NCI-H2227 (cell line): ENCODE results near the gene RAD23A.
"Not testable (repeated sequence)": the region's sequence is repeated elsewhere in the genome, so short reads cannot be mapped to it uniquely, and the experiment has no call there.

Experiments used
- DNase-seq: peaks from one replicate; lab custom pipeline; 2025; ENCODE audit not compliant: unreplicated experiment; lab: John Stamatoyannopoulos, UW

Gene RAD23A

DNA sequence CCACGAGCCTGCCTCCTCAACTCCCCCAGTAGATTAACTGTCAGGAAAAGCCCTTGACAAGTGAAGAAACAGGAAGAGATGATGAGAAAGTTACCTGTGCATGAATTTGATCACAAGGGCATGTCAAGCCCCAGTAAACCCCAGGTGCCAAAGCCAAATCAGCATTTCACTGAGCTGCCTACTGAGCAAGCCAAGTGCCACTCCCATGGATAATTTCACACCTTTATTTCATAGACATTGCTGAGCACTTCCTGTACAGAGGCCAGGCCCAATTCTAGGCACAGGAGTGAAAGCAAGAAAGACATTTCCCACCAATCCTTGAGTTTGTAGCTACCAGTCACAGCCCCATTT, 8.9 kb downstream of the RAD23A start:
- DNase-seq, result no peak

DNA sequence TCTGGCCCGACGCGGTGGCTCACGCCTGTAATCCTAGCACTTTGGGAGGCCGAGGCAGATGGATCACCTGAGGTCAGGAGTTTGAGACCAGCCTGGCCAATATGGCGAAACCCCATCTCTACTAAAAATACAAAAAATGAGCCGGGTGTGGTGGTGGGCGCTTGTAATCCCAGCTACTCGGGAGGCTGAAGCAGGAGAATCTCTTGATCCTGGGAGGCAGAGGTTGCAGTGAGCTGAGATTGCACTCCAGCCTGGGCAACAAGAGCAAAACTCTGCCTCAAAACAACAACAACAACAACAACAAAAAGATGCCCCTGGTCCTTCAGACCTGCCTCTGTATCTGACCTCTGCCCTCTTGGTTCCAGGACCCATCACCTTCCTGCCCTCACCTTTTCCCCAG, 9.9 kb downstream of the RAD23A start:
- not testable (repeated sequence) for DNase-seq

DNA sequence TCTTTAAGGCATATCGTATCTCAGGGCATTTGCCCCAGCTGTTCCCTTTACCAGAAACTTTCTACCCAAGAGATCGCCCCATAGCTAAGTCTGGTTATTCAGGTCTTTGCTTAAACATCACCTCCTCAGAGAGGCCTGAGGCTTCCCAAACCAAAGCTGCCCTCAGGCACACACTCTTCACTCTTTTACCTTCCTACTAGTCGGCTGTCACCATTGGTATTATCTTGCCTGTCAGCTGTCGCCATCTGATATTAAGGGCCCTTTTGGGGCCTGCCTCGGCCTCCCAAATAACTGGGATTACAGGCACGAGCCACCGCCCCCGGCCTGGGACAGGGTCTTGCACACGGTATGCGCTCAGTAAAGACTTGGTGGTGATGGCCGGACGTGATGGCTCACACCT, 10.3 kb downstream of the RAD23A start:
- no peak for DNase-seq

DNA sequence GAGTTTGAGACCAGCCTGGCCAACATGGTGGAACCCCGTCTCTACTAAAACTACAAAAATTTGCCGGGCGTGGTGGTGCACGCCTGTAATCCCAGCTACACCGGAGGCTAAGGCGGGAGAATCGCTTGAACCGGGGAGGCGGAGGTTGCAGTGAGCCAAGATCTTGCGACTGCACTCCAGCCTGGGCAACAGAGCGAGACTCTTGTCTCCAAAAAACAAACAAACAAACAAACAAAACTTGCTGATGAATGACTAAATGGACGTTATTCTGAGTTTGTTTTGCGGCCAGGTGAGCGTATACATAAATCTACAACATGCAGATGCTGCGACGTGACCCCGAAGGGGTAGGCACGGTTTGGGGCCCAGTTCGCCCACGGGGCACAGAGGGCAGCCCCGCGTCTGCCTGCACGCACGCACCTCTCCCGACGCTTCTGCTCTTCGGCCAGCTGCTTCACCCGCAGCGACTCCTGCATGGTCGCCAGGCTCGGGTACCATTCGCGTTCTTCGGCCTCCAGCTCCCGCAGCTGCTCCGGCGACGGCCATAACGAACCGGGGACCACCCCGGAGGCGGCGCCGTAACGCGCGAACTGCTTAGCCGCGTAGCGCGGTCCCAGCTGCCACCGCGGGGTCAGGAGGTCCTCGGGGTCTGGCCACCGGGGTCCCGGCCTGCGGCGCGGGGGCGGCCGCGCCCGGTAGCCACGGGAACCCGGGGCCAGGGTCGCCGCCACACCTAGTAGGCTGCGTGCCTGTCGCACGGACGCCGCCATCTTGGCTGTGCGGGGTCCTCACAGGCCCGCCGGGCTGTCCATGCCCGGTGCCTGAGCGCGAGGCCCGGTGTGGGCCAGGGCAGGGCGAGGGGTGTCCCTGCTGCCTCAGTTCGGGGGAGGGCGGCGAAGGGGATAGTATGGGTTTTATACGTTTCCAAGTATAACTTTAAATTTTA, 11.1 kb downstream of the RAD23A start, which contains the start of gene GADD45GIP1:
Gene GADD45GIP1 (minus strand): TSS at position 778 of the 943 bp plus-strand sequence. CDS start 11 bp downstream, at position 767.
- peak; percentile 83 for DNase-seq

DNA sequence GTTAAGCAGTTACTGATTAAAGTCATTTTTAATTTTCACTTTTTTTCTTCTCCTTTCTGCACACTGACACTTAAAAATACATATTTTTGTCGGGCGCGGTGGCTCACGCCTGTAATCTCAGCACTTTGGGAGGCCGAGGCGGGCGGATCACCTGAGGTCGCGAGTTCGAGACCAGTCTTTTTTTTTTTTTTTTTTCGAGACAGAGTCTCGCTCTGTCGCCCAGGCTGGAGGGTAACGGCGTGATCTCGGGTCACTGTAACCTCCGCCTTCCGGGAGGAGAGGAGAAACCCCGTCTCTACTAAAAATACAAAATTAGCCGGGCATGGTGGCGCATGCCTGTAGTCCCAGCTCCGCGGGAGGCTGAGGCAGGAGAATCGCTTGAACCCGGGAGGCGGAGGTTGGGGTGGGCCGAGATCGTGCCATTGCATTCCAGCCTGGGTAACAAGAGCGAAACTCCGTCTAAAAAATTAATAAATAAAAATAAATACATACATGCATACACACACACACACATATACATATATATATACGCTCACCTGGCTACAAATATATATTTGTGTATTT, 11.8 kb downstream of the RAD23A start:
- not testable (repeated sequence) for DNase-seq

DNA sequence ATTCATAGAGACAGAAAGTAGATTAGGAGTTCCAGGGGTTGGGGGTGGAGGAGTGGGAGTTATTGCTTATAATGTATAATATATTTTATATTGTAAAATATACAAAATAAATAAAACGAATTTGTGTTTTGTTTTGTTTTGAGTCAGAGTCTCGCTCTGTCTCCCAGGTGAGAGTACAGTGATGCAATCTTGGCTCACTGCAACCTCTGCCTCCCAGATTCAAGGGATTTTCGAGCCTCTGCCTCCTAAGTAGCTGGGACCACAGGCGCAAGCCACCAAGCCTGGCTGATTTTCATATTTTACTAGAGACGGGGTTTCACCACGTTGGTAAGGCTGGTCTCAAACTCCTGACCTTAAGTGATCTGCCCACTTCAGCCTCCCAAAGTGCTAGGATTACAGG, 13.8 kb downstream of the RAD23A start:
- DNase-seq, result no peak

DNA sequence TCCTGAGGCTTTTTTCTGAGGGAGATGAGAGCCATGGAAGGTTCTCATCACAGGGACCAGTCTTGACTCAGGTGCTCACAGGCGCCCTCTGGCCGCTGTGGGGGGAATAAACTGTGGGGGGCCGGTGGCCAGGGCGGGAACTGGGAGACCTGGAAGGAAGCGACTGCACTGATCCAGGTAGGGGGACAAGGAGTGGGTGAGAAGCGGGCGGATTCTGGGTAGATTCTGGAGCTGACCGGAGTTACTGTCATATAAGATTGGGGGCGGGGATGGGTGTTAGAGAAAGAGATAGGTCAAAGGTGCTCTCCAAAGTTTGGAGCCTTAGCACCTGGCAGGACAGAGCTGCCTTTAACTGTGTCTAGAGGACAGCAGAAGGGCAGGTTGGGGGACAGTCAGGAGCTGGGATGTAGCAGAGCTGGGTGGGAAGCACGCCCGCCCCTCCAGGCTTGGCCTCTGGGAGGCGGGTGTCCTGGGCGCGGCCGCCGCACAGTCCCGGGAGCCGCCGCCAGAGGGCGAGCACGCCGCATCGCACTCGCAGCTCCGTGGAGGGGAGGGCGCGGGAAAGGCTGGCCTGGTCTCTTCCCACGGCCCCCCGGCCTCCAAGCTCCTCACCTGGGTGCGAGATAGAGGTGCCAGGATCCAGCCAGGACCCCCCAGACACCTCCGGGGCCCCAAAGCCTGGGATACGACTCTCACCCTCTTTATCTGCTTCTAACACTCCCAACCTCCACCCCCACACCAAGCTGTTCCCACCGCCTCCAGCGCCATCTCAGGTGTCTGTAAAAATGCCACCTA, 19.6 kb downstream of the RAD23A start:
- peak; percentile 83 for DNase-seq

DNA sequence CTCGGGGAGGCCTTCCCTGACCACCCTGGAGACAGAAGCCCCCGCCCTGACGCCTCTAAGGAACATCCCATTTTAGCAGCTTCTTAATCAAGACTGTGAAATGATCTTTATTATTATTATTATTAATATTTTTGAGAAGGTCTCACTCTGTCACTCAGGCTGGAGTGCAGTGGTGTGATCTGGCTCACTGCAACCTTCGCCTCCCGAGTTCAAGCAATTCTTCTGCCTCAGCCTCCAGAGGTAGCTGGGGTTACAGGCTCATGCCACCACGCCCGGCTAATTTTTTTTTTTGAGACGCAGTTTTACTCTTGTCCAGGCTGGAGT, 20.1 kb downstream of the RAD23A start:
- DNase-seq, result no peak

DNA sequence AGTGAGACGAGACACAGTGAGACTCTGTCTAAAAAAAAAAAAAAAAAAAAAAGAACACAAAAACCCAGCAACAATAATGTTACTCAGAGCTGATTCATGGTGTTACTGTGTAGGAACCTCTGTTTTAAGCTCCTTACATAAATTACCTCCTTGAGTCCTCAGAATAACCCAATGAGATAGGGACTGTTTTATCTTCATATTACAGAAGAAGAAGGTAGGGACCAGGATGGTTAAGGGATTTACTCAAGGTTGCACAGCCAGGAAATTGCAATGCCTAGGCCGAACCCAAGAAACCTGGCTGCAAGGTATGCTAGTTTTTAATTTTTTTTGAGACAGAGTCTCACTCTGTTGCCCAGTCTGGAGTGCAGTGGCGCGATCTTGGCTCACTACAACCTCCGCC, 22.2 kb downstream of the RAD23A start:
- no peak for DNase-seq

DNA sequence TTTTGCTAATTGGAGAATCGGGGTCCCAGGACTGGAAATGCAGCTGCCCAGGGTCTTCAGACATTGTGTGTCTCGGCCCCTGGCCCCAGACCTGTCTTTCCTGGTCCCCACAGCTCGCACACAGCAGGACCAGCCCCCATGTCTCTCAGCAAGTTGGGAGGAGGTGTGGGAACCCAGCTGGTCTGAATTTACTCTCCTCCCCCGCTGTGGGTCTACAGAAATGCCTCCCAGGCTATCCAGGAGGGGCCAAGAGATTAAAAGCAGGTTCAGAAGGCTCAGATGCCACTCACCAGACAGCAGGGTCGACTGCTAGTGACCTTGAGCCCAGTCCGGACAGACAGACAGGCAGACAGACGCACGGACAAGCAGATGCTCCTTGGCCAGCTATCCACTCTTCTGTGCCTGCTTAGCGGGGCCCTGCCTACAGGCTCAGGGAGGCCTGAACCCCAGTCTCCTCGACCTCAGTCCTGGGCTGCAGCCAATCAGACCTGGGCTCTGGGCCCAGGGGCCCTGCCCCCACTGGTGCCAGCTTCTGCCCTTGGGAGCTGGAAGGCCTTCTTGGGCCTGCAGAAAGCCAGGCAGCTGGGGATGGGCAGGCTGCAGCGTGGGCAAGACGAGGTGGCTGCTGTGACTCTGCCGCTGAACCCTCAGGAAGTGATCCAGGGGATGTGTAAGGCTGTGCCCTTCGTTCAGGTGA, 23.8 kb downstream of the RAD23A start, which contains the start of gene DAND5:
Gene DAND5 (plus strand): TSS at position 285 of the 697 bp plus-strand sequence. CDS start 85 bp downstream, at position 370.
- no peak for DNase-seq

DNA sequence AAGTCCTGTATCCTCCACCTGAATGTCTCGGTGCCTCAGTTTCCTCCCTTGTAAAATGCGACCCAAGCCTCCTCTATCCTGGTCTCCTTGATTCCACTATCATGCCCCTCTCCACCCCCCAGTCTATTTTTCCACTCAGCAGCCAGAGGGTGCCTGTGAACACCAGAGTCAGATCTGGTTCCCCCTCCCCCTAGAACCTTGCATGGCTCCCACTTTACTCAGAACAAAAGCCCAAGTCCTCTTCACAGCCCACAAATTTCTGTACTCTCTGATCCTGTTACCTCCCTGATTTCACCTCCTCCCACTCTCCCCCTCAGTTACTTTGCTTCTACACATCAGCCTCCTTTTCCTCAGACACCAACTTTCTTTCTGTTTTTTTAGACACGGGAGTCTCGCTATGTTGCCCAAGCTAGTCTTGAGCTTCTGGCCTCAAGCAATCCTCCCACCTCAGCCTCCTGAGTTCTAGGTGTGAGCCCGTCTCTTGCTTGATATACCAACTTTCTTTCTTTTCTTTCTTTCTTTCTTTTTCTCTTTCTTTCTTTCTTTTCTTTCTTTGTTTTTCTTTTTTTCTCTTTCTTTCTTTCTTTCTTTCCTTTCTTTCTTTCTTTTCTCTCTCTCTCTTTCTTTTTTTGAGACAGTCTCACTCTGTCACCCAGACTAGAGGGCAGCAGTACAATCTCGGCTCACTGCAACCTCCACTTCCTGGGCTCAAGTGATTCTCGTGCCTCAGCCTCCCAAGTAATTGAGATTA, 24.6 kb downstream of the RAD23A start:
- DNase-seq, result no peak

DNA sequence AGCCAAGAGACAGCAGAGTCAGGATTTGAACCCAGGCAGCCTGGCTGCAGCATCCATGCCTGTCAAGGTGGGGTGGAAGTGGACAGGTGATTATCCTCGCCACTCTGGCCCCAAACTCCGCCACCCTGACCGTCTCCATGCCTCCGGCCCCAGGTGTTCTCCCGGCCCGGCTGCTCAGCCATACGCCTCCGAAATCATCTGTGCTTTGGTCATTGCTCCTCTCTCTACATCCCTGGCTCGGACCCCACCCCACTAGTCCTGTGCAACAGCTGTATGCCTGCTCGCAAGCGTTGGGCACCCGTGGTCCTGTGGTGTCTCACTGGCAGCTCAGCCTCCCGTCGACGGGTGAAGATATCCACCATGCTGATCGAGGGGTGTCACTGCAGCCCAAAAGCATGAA, 27.6 kb downstream of the RAD23A start:
- no peak for DNase-seq

DNA sequence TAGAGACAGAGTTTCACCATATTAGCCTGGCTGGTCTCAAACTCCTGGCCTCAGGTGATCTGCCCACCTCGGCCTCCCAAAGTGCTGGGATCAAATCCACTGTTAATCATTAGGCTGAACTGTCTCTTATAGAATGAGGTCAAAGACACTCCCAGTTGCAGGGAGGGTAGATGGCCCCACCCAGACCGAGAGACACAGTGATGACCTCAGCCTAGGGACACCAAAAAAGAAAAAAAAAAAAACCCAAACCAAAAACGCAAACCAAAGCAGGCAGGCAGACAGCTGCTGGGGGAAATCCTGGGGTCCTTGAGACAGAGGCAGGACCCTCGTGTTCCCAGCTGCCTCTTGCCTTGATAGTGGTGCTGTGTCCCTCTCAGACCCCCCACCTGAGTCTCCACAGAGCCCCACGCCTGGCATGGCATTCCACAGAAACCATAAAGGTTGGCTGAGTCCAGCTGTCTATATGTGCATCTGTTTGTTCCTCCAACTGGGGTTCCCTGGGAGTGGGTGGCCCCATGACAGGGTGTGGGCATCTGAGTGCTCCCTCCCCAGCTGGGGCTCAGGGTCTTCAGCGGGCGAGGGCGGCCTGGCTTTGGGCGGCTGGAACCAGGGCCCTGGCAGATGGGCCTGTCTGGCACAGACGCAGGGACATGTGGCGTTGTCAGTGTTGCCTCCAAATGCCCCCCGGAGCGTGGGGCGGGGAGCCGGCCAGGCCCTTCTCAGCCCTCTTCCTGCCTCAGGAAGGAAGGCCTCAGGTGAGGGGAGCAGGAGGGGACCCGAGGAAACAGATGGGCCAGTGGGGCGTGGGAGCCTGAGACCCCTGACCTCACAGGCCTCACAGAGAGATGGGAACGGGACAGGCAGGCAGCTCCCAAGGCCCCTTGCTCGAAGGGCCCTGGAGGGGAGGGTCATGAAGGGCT, 28.9 kb downstream of the RAD23A start:
- DNase-seq, result no peak

DNA sequence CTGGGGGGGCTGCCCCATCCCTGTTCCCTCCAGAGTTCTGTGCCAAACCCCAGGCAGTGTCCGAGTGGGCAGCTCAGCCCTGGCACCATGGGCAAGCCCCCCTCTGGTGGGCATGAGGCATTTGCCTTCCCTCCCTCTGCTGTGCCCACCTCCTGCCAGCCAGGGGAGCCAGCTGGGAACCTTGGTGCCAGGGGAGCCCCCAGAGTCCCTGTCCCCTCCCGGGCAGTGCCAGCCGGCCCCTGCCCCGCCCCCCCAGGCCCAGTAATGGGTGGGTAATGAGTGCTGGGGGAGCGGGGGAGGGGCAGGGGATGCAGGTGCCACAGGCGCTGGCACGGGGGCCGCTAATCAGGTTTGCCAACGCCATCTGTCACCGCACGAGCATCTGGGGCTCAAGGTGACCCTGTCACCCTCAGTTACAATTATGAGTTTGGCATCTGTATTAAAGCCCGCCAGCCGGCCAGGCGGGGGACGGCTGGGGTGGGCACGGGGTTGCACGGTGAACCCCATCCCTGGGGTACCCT, 29.6 kb downstream of the RAD23A start:
- DNase-seq, result no peak

DNA sequence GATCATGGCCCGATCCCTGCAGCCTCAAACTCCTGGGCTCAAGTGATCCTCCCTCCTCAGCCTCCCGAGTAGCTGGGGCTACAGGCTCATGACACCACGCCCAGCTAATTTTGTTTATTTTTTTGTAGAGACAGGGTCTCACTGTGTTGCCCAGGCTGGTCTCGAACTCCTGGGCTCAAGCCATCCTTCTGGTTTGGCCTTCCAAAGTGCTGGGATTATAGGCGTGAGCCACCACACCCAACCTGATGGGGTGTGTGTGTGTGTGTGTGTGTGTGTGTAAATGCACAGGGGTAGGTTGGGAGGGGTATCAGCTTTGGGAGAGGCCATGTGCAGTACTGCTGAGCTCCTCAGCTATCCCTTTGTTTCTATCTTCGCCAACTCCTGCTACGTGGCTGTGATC, 30.4 kb downstream of the RAD23A start:
- not testable (repeated sequence) for DNase-seq

DNA sequence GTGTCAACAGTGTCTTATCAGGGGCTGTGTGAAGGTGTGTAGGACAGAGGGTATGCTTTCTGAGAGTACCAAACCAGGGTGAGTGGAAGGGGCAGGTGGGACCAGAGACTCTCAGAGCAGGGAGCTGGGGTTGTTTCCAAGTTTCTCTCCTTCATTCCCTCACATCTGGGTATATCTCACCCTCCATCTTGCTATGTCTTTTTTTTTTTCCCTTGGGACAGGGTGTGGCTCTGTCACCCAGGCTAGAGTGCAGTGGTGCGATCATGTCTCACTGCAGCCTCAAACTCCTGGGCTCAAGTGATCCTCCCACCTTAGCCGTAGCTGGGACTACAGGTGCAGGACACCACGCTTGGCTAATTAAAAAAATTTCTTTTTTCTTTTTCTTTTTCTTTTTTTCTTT, 34.3 kb downstream of the RAD23A start:
- DNase-seq, result no peak

DNA sequence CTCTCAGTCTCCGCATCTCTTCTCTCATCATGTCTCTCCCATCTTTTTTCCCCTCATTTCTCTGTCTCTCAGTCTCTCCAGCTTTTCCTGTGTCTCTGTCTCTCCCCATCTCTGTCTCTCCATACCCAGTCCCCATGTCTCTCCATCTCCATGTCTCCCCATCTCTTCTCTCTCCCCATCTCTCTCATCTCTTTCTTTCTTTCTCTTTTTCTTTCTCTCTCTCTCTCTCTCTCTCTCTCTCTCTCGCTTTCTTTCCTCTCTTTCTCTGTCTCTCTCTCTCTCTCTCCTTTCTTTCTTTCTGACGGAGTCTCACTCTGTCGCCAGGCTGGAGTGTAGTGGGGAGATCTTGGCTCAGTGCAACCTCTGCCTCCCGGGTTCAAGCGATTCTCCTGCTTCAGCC, 37.0 kb downstream of the RAD23A start:
- no peak for DNase-seq

DNA sequence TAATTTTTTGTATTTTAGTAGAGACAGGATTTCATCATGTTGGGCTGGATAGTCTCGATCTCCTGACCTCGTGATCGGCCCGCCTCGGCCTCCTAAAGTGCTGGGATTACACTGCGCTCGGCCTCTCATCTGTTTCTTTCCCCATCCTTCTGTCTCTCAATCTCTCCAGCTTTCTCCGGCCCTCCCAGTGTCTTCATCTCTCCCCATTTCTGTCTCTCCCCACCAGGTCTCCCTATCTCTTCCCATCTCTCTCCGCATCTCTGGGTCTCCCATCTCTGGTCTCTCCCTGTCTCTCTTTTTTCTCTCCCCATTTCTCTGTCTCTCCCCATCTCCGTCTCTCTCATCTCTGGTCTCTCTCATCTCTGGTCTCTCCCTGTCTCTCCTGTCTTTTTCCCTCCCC, 37.4 kb downstream of the RAD23A start:
- no peak for DNase-seq

DNA sequence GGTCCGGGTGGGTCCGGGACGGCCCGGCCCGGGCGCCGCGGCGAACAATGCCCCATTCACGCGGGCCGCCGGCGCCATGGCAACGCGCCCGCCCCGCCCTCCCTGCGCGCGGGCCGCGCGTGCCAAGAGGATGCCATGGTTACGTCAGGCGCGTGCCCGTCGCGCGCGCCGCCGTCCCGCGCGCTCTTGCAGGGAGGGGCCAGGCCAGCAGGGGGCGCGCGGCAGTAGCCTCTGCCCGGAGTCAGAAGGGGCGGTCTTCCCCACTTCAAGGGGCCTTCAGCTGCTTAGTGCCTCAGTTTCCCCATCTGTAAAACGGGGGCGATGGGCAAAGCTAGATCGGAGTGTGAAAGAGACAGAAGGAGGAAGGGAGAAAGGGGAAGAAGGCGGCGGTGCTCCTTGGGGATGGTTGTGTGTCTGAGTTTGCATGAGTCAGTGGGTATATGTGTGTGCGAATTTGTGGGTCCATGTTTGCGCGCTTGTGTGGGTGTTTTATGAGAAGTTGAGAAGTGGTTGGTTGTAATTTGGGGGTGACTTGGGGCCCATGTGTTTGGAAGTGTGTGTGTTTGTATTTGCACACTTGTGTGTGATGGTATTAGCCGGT, 38.0 kb downstream of the RAD23A start:
- peak; percentile 86 for DNase-seq
